Natural killer cell (primary cell): ENCODE measurements around the gene STK38L. TPM values are rescaled to one million over a fixed set of nuclear protein-coding genes. Genes with fewer than 3 reads are reported as not detected.

Source experiments
- ATAC-seq, 3 donors: fragments of 150-1000 bp in 2 of 3; fragments of 200-7000 bp in 1 of 3; cut with Tn5 transposase; 1 replicate in 1 of 3; 2 replicates in 2 of 3; pipeline ENCODE4 v1.10.0; 2021; ENCODE audit warnings: mild to moderate bottlenecking in 2 of 3, moderate library complexity in 2 of 3
- DNase-seq, 2 donors: peaks; one replicate each; pipeline versions ENCODE4 v3.0.0 to v3.0.0-alpha.2; 2013 to 2021; ENCODE audit warnings: mixed read lengths in 1 of 2
- H3K27ac ChIP-seq: one replicate; pipeline ENCODE4 v1.5.1; 2013; ENCODE audit warnings: mild to moderate bottlenecking, low read length
- H3K27me3 ChIP-seq: one replicate; pipeline ENCODE4 v1.6.1; 2013; ENCODE audit warnings: low read length; ENCODE audit not compliant: control insufficient read depth, insufficient read depth
- H3K36me3 ChIP-seq: one replicate; pipeline ENCODE4 v1.6.1; 2013; ENCODE audit warnings: low read length; ENCODE audit not compliant: control insufficient read depth, insufficient read depth
- H3K4me1 ChIP-seq: one replicate; pipeline ENCODE4 v1.6.1; 2013; ENCODE audit warnings: low read length; ENCODE audit not compliant: control insufficient read depth, insufficient read depth
- H3K4me3 ChIP-seq: one replicate; pipeline ENCODE4 v1.5.1; 2013; ENCODE audit warnings: low read length
- H3K9me3 ChIP-seq: one replicate; pipeline ENCODE4 v1.6.1; 2013; ENCODE audit warnings: low read length; ENCODE audit not compliant: control insufficient read depth, insufficient read depth
- H3K27ac Mint-ChIP-seq, 2 donors: one replicate each; pipeline ENCODE4 v1.8.0; 2022; ENCODE audit warnings: mild to moderate bottlenecking in 2 of 2, mixed read lengths in 2 of 2, moderate library complexity in 1 of 2
- H3K27me3 Mint-ChIP-seq, 2 donors: one replicate each; pipeline ENCODE4 v1.8.0; 2022; ENCODE audit warnings: low read depth in 2 of 2, mixed read lengths in 2 of 2
- H3K36me3 Mint-ChIP-seq: one replicate; pipeline ENCODE4 v1.8.0; 2022; ENCODE audit warnings: mixed read lengths
- H3K4me1 Mint-ChIP-seq, 2 donors: one replicate each; pipeline ENCODE4 v1.8.0; 2022; ENCODE audit warnings: mixed read lengths in 2 of 2
- H3K4me3 Mint-ChIP-seq: one replicate; pipeline ENCODE4 v1.8.0; 2022; ENCODE audit warnings: mild to moderate bottlenecking, moderate library complexity, mixed read lengths
- H3K9me3 Mint-ChIP-seq, 2 donors: one replicate each; pipeline ENCODE4 v1.8.0; 2022; ENCODE audit warnings: mixed read lengths in 2 of 2
- WGBS: methylation state at CpG from one replicate; pipeline ENCODE4 v1.1.7; 2013; ENCODE audit warnings: missing lambda C conversion rate; ENCODE audit not compliant: insufficient coverage; 5-methylcytosine and 5-hydroxymethylcytosine counted together
- intact Hi-C: fragments of 100-400 bp; cut with micrococcal nuclease; formaldehyde crosslinking; loops from one replicate; pipeline ENCODE4 v1.14.2; 2022
- total RNA-seq, 4 donors: library from RNA; stranded (reverse); fragments of 120-200 nt in 1 of 4; gene quantifications; one replicate each; pipeline versions ENCODE4 v1.2.3 to v1.2.4, GENCODE V29; 2013 to 2022
- TF ChIP-seq, protein P1 (sequence below): fragments of 200-600 bp; IDR thresholded peaks from one replicate; pipeline ENCODE4 v1.8.0; 2022; ENCODE audit warnings: antibody characterized with exemption

The STK38L gene
- total RNA-seq, 3 donors from 2014 or later (not counting 1 experiment from before 2014, with no cell fraction given), result 14.0 to 17.0 (median 15.0) TPM

- H3K4me3 ChIP-seq, result no peak overlapping the region
- no peaks in the 10 kb centered on the region for H3K9me3 ChIP-seq
- Mint-ChIP-seq H3K9me3 (peaks cover 0 to 2% of the 10 kb centered on the region in 2 donors), H3K36me3 (no peaks in the 10 kb centered on the region), H3K4me3 (no peak overlapping the region), H3K27ac (no peak overlapping the region), H3K4me1 (no peaks in the 10 kb centered on the region), H3K27me3 (no peaks in the 10 kb centered on the region)
- no peaks in the 10 kb centered on the region for H3K36me3 ChIP-seq
- intact Hi-C loops, result no loop called here
- WGBS, result 78% methylated on average over 6 of the region's 9 CpGs
- no peak for ATAC-seq
- H3K27me3 ChIP-seq, result no peaks in the 10 kb centered on the region
- TF ChIP-seq, protein P1, sequence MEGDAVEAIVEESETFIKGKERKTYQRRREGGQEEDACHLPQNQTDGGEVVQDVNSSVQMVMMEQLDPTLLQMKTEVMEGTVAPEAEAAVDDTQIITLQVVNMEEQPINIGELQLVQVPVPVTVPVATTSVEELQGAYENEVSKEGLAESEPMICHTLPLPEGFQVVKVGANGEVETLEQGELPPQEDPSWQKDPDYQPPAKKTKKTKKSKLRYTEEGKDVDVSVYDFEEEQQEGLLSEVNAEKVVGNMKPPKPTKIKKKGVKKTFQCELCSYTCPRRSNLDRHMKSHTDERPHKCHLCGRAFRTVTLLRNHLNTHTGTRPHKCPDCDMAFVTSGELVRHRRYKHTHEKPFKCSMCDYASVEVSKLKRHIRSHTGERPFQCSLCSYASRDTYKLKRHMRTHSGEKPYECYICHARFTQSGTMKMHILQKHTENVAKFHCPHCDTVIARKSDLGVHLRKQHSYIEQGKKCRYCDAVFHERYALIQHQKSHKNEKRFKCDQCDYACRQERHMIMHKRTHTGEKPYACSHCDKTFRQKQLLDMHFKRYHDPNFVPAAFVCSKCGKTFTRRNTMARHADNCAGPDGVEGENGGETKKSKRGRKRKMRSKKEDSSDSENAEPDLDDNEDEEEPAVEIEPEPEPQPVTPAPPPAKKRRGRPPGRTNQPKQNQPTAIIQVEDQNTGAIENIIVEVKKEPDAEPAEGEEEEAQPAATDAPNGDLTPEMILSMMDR, result no peak
- no peak for DNase-seq
- no peaks in the 10 kb centered on the region for H3K4me1 ChIP-seq
- no peak overlapping the region for H3K27ac ChIP-seq
These were observed 36.3 kb upstream of the STK38L start for GRCh38 chr12:27207615-27208413.

- Mint-ChIP-seq H3K9me3 (peaks cover 0 to 2% of the 10 kb centered on the region in 2 donors), H3K36me3 (no peaks in the 10 kb centered on the region), H3K4me1 (no peaks in the 10 kb centered on the region), H3K4me3 (no peak overlapping the region), H3K27me3 (no peaks in the 10 kb centered on the region), H3K27ac (no peak overlapping the region)
- Histone ChIP-seq H3K9me3 (no peaks in the 10 kb centered on the region), H3K4me3 (no peak overlapping the region), H3K27me3 (no peaks in the 10 kb centered on the region), H3K36me3 (no peaks in the 10 kb centered on the region), H3K27ac (no peak overlapping the region), H3K4me1 (no peaks in the 10 kb centered on the region)
- 94% methylated on average over 2 of the region's 2 CpGs for WGBS
- TF ChIP-seq, protein P1, result no peak
- ATAC-seq (no peak), DNase-seq (no peak)
- intact Hi-C loops, result no loop called here
These were observed 35.7 kb upstream of the STK38L start for GRCh38 chr12:27208414-27208750.

- Histone ChIP-seq H3K4me3 (no peak overlapping the region), H3K4me1 (no peaks in the 10 kb centered on the region), H3K27ac (no peak overlapping the region), H3K9me3 (no peaks in the 10 kb centered on the region), H3K36me3 (no peaks in the 10 kb centered on the region), H3K27me3 (no peaks in the 10 kb centered on the region)
- intact Hi-C loops, result no loop called here
- Mint-ChIP-seq H3K27ac (no peak overlapping the region), H3K9me3 (peaks cover 0 to 2% of the 10 kb centered on the region in 2 donors), H3K36me3 (no peaks in the 10 kb centered on the region), H3K4me3 (no peak overlapping the region), H3K27me3 (no peaks in the 10 kb centered on the region), H3K4me1 (no peaks in the 10 kb centered on the region)
- ATAC-seq, result no peak
- no peak for DNase-seq
- TF ChIP-seq, protein P1, result no peak
These were observed 34.7 kb upstream of the STK38L start for GRCh38 chr12:27209257-27209910.
